Stimulated activated CD4-positive, alpha-beta T cell treated with anti-CD3 and anti-CD28 coated beads, Interleukin-2, amount 100 ng/mL, for 24 hours (primary cell): ENCODE results near the gene HDDC2.
"Not testable (repeated sequence)": the region's sequence is repeated elsewhere in the genome, so short reads cannot be mapped to it uniquely, and the experiment has no call there.

Source experiments
- DNase-seq, 2 donors: peaks; one replicate each; pipeline ENCODE4 v3.0.0-alpha.2; 2020

HDDC2 gene

GRCh38 chr6:125304970-125305660, 3.3 kb upstream of the HDDC2 start:
- no peak for DNase-seq

- no peak for DNase-seq
Measured at GRCh38 chr6:125303512-125303854, 1.7 kb upstream of the HDDC2 start.

GRCh38 chr6:125302840-125303511, 1.2 kb upstream of the HDDC2 start:
- DNase-seq: no peak

- no peak for DNase-seq
Measured at GRCh38 chr6:125300992-125301434, 754 bp downstream of the HDDC2 start.

GRCh38 chr6:125299257-125299656, 2.5 kb downstream of the HDDC2 start:
- DNase-seq: no peak

GRCh38 chr6:125296471-125296870, 5.3 kb downstream of the HDDC2 start:
- no peak for DNase-seq

- DNase-seq: no peak
Measured at GRCh38 chr6:125294925-125295324, 6.8 kb downstream of the HDDC2 start.

- no peak for DNase-seq
Measured at GRCh38 chr6:125294036-125294435, 7.7 kb downstream of the HDDC2 start.

GRCh38 chr6:125293587-125293986, 8.2 kb downstream of the HDDC2 start:
- no peak for DNase-seq

GRCh38 chr6:125287718-125288117, 14.0 kb downstream of the HDDC2 start:
- DNase-seq: no peak

GRCh38 chr6:125285936-125286335, 15.8 kb downstream of the HDDC2 start:
- no peak for DNase-seq

GRCh38 chr6:125285353-125285752, 16.4 kb downstream of the HDDC2 start:
- DNase-seq: no peak

GRCh38 chr6:125282470-125282869, 19.3 kb downstream of the HDDC2 start:
- not testable (repeated sequence) for DNase-seq

- not testable (repeated sequence) for DNase-seq
Measured at GRCh38 chr6:125280370-125281035, 21.3 kb downstream of the HDDC2 start.

- DNase-seq: no peak
Measured at GRCh38 chr6:125279961-125280360, 21.8 kb downstream of the HDDC2 start.

GRCh38 chr6:125277838-125278237, 23.9 kb downstream of the HDDC2 start:
- DNase-seq: no peak

- DNase-seq: no peak
Measured at GRCh38 chr6:125275779-125276178, 26.0 kb downstream of the HDDC2 start.

GRCh38 chr6:125274935-125275334, 26.8 kb downstream of the HDDC2 start:
- DNase-seq: no peak

GRCh38 chr6:125273965-125274364, 27.8 kb downstream of the HDDC2 start:
- no peak for DNase-seq

GRCh38 chr6:125273251-125273650, 28.5 kb downstream of the HDDC2 start:
- no peak for DNase-seq

GRCh38 chr6:125271486-125272159, 30.1 kb downstream of the HDDC2 start:
- DNase-seq: no peak

GRCh38 chr6:125270380-125270779, 31.4 kb downstream of the HDDC2 start:
- no peak for DNase-seq

GRCh38 chr6:125269328-125269985, 32.3 kb downstream of the HDDC2 start:
- DNase-seq: no peak
